ENCODE measurements around the gene AGXT2.

Gene AGXT2

DNA sequence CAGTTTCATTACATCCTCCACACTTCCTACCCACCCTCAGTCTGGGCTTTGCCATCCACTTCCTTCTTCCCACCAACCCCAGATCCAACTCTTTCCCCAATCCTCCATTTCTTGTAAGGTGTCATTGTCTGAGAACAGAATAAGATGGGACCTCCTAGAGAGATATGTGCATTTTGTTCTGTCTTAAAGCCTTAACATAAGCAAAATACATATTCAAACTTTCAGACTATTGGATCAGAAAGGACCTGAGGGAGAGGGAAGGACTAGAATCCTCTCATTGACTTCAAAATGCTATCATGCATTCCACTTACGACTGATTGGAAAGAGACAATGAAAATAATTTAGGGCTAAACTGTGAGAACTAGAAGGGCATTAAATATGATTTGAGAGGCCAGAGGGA is 43.0 kb downstream of the AGXT2 start:
- no peak for FAIRE-seq
- no peak for DNase-seq (ENCODE audit: insufficient read length, low spot score)
- TF ChIP-seq, protein P1, sequence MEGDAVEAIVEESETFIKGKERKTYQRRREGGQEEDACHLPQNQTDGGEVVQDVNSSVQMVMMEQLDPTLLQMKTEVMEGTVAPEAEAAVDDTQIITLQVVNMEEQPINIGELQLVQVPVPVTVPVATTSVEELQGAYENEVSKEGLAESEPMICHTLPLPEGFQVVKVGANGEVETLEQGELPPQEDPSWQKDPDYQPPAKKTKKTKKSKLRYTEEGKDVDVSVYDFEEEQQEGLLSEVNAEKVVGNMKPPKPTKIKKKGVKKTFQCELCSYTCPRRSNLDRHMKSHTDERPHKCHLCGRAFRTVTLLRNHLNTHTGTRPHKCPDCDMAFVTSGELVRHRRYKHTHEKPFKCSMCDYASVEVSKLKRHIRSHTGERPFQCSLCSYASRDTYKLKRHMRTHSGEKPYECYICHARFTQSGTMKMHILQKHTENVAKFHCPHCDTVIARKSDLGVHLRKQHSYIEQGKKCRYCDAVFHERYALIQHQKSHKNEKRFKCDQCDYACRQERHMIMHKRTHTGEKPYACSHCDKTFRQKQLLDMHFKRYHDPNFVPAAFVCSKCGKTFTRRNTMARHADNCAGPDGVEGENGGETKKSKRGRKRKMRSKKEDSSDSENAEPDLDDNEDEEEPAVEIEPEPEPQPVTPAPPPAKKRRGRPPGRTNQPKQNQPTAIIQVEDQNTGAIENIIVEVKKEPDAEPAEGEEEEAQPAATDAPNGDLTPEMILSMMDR (IDR thresholded peaks at IDR 0.05; ENCODE audit: insufficient read depth, missing control alignments): no peak

DNA sequence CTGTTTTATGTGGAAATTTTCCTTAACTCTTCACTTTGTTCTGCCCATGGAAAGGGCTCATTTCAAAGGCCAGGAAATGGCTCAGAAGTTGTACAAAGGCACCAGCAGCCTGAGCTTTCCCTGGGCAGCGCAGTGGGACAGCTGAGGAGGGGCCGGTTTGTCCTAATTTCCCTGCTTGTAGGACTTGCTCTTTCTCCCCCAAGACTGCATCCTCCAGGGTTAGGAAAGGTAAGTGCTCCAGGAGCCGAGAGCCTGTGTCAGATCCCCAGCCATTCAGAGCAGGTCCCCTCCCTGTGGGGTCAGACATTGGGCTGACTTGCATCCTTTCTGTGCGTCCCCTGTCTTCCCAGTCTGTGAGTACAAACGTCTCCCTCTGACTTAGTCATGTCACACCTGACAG is 43.5 kb downstream of the AGXT2 start:
- no peak for FAIRE-seq
- DNase-seq (ENCODE audit: insufficient read length, low spot score): no peak
- TF ChIP-seq, protein P1 (IDR thresholded peaks at IDR 0.05; ENCODE audit: insufficient read depth, missing control alignments): no peak

DNA sequence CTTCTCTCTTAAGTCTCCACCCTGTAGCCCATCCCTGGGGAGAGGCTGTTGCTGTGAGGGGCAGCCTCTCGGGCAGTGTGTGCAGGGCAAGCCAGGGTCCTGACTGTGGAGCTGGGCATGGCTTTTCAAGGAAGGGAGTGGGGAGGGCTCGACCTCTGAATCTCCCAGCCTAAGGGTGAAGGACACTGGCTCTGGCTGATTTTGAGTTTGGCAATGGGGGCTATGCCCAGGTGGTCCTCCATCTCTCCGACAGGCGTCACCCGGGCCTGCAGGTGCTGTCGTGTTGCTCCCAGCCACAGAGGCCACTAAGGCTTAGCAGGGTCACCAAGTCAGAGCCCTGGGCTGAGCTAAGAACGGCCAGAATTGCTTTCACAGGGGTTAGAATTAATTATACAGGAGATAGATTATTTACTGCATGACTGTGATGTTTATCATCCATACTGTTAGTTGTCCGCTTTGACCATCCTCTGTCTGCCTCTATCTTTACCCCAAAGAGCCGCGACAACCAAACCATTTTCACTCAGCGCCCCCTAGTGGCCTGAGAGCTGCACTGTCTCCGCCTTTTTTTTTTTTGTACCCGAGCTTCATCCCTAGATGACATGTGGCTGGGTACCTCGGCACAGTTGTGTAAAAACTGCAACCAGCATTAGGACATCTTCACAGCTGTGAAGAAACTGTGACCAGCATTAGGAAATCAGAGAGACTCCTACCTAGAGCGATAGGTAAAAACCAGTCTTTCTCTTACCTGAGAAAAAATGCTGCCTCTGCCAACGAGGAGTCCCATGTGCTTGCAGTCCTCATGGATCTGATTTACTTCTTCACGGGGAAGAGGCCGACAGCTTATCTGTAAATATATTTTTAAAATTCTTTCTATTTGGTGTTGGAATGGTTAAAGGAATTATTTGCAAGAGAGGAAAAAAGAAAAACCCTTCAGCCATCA is 44.5 kb downstream of the AGXT2 start:
- TF ChIP-seq, protein P1 (IDR thresholded peaks at IDR 0.05; ENCODE audit: insufficient read depth, missing control alignments): peak; percentile 90
- DNase-seq (ENCODE audit: insufficient read length, low spot score) (peak; percentile 55), FAIRE-seq (no peak)

DNA sequence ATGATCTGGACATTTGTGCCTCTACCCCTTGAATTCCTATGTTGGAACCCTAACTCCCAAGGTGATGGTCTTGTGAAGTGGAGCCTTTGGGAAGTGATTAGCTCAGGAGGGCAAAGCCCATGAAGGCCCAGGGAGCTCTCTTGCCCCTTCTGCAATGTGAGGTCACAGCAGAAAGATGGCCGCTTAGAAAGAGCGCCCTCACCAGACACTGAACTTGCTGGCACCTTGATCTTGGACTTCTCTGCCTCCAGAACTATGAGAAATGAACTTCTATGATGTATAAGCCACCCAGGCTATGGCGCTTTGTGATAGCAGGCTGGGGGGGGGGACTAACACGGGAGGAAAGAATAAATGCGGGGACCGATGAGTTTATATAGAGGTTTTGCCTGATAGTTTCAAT is 45.3 kb downstream of the AGXT2 start:
- no peak for FAIRE-seq
- no peak for DNase-seq (ENCODE audit: insufficient read length, low spot score)
- TF ChIP-seq, protein P1 (IDR thresholded peaks at IDR 0.05; ENCODE audit: insufficient read depth, missing control alignments): no peak

DNA sequence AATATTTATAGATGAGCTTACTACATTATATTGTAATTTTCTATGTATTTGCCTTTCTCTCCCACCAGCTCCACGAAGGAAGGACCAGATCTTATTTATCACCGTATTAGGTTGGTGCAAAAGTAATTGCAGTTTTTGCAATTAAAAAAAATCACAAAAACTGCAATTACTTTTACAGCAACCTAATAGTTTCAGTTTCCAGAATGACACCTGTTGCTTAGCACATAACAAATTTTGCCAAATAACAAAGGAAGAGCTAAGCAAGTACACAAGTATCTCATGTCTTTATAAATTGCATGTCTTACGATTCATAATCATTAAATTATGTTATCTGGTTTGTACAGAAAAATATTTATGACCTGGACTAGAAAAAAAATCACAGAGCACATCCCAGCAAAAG is 45.9 kb downstream of the AGXT2 start:
- no peak for DNase-seq (ENCODE audit: insufficient read length, low spot score)
- TF ChIP-seq, protein P1 (IDR thresholded peaks at IDR 0.05; ENCODE audit: insufficient read depth, missing control alignments): no peak

DNA sequence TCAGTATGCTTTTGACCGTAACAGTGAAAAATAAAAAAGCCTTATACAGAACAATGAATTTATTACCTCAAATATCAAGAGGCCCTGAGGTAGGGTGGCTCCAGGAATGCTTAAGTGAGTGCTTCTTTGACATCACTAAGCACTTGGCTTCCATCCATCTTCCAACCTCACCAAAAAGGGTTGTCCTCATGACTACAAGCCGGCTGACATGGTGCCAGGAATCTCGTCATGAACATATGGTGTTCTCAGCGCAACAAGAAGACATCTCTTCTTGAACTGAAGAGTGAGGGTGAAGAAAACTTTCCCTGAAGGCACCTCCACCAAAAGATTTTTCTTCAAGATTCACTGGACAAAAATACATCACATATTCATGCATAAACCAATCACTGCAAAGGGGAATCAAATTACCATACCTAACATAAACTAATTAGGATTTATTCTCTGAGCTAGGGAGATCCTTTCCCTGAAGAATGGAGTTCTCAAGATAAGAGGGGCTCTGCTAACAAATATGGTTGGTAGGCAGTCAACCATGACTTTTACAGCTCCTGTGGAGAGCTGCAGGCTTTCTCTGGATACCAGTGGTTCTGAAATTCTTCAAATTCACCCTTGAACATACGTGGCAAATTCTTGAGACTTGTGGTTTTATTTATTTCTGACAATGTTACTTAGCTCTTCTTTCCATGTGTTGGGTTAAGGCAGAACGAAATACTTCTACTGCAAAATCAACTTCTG is 49.5 kb downstream of the AGXT2 start:
- DNase-seq (ENCODE audit: insufficient read length, low spot score) (no peak), FAIRE-seq (no peak)
- TF ChIP-seq, protein P1 (IDR thresholded peaks at IDR 0.05; ENCODE audit: insufficient read depth, missing control alignments): no peak

More for the DNA sequence above, 45.9 kb downstream of the AGXT2 start:
- FAIRE-seq: no peak

Data from D721Med (cell line).